DND-41 (cell line): Measurements from ENCODE around the gene NPIPA8.
"Not testable (repeated sequence)": the region's sequence is repeated elsewhere in the genome, so short reads cannot be mapped to it uniquely, and the experiment has no call there.

Experiments used
- EZH2 ChIP-seq: IDR thresholded peaks from 3 replicates; pipeline ENCODE4 v1.6.1; 2012; ENCODE audit warnings: borderline replicate concordance, low read depth, mild to moderate bottlenecking, moderate library complexity, low read length, inconsistent platforms; ENCODE audit not compliant: severe bottlenecking
- TF ChIP-seq, protein P1 (sequence below): IDR thresholded peaks from 2 replicates; pipeline ENCODE4 v1.5.1; 2012; ENCODE audit warnings: borderline replicate concordance, low read length, moderate library complexity, mild to moderate bottlenecking; ENCODE audit not compliant: poor library complexity, severe bottlenecking; ENCODE audit errors: extremely low read depth

- TF ChIP-seq, protein P1, sequence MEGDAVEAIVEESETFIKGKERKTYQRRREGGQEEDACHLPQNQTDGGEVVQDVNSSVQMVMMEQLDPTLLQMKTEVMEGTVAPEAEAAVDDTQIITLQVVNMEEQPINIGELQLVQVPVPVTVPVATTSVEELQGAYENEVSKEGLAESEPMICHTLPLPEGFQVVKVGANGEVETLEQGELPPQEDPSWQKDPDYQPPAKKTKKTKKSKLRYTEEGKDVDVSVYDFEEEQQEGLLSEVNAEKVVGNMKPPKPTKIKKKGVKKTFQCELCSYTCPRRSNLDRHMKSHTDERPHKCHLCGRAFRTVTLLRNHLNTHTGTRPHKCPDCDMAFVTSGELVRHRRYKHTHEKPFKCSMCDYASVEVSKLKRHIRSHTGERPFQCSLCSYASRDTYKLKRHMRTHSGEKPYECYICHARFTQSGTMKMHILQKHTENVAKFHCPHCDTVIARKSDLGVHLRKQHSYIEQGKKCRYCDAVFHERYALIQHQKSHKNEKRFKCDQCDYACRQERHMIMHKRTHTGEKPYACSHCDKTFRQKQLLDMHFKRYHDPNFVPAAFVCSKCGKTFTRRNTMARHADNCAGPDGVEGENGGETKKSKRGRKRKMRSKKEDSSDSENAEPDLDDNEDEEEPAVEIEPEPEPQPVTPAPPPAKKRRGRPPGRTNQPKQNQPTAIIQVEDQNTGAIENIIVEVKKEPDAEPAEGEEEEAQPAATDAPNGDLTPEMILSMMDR: not testable (repeated sequence)
- not testable (repeated sequence) for TF ChIP-seq EZH2
These were observed 45.6 kb downstream of the NPIPA8 start for GRCh38 chr16:18290959-18291358.
